SK-N-SH treated with all-trans-retinoic acid at 6 μM for 48 hours (cell line): ENCODE data around the gene KRTAP5-3.

ENCODE experiments used
- ARNTL ChIP-seq: fragments of 450-650 bp; formaldehyde crosslinking; IDR thresholded peaks from 2 replicates; pipeline ENCODE4 v1.5.0; 2020; ENCODE audit warnings: low read depth, mild to moderate bottlenecking, moderate library complexity, borderline replicate concordance
- ISL1 ChIP-seq: fragments of 250-450 bp; sonication (Bioruptor Pico); IDR thresholded peaks from 2 replicates; pipeline ENCODE4 v2.1.2; 2022; ENCODE audit warnings: mild to moderate bottlenecking, moderate library complexity
- OSR1 ChIP-seq: fragments of 250-450 bp; sonication (Bioruptor Pico); IDR thresholded peaks from 2 replicates; pipeline ENCODE4 v1.8.0; 2022; ENCODE audit warnings: moderate library complexity, mild to moderate bottlenecking, inconsistent platforms
- ZNF565 ChIP-seq: fragments of 450-650 bp; formaldehyde crosslinking; conservative IDR thresholded peaks from 2 replicates; pipeline ENCODE4 v1.5.0; 2020; ENCODE audit warnings: low read depth, mild to moderate bottlenecking, moderate library complexity
- ZNF70 ChIP-seq: fragments of 450-650 bp; formaldehyde crosslinking; IDR thresholded peaks from 2 replicates; pipeline ENCODE4 v1.5.0; 2020; ENCODE audit warnings: mild to moderate bottlenecking, moderate library complexity

DNA sequence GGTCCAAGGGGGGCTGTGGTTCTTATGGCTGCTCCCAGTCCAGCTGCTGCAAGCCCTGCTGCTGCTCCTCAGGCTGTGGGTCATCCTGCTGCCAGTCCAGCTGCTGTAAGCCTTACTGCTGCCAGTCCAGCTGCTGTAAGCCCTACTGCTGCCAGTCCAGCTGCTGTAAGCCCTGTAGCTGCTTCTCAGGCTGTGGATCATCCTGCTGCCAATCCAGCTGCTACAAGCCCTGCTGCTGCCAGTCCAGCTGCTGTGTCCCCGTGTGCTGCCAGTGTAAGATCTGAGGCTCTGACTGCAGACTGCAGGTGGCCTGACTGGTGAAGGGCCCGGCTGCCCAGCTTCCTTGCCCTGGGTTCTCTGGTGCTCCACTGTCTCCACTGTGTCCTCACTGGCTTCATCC lies 22.0 kb upstream of the KRTAP5-3 start:
- TF ChIP-seq ARNTL (no peak), ZNF565 (CRISPR knock-in tag) (no peak), ISL1 (CRISPR knock-in tag) (no peak), ZNF70 (CRISPR knock-in tag) (no peak), OSR1 (no peak)
